HL-60/S4 (cell line): ENCODE results near the gene GRK1.

Source experiments
- in situ Hi-C: fragments of 300-500 bp; cut with MboI; formaldehyde crosslinking; loops from 2 replicates; pipeline ENCODE4 v1.14.3; 2022; ENCODE audit warnings: low sequenced_read_pairs

The GRK1 gene

DNA sequence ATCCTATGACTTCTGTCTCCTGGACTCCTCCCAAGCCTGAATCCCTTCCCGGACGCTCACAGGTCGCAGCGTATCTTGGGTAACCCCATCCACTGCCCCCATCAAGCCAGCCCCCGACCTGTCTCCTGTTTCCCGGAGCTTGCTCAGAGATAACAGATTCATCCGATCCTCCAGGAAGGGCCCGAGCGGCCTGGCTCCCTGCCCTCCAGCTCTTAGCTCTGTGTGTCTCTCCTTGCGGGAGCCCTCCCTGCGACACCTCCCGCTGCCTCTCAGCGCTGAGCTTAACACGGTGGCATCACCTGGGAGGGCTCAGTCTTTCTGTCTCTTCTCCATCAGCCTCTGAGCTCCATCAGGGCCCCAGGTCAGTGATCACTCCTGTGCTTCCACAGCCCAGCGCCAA, 87.7 kb downstream of the GRK1 start:
- in situ Hi-C loops: no loop called here

DNA sequence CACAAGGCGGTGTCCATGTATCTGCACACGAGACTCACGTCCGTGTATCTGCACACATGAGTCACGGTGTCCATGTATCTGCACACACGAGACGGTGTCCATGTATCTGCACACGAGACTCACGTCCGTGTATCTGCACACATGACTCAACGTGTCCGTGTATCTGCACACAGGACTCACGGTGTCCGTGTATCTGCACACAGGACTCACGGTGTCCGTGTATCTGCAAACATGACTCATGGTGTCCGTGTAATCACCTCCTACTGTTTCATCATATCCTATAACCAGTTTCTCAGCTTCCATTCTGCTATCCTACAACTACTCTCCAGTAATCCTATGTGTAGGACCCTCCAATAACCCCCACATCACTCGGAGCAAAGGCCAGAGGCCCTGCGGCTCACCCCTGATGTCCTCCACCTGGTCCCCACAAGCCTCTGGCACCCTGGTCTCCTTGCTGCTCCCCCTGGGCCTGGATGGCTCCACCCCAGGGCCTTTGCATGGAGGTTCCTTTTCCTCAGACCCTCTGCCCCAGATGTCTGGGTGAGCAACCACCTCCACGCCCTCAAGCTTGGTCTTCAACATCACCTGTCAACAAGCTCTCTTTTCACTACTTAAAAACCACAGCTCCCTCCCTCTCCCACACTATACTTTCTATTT, 89.5 kb downstream of the GRK1 start:
- in situ Hi-C loops: no loop called here

DNA sequence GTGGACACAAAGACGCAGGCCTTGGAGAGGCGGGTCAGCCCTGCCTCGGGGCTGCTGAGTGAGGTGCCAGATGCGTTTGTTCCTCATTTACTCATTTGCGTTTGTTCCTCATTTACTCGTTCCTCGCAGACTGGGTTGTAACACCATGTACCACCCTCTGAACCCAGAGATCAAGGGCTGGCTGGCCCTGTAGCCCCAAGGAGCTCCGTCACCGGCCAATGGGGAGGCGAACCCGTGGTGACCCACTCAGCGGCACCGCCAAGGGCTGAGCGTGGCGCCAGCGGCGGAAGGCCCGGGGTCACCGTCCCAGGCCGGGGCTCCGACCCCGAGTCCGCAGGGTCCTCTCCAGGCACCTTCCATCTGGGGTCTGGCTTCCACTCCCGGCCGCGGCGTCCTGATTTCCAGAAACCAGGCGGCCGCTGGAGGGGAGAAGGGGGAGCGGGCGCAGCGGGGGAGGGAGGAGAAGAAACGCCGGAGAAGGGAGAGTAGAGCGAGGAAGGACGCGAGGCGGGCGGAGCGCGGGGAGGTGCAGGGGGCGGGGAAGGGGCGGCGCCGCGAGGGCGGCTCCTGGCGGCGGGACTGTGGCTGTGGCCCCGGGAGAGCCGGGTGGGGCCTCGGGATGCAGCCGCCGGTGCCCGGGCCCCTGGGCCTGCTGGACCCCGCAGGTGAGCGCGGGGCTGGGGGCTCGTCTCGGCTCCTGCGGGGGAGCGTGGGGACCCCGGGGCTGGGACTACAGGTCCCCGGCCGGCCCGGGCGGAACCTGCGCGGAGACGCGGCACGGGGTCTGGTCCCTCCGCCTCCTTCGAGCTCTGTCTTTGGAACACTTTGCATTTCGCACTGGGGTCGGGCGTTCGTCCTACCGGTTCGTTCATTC, 91.9 kb downstream of the GRK1 start, which contains the start of gene TMEM255B:
TSS of gene TMEM255B (plus strand) at position 576 of the 874 bp plus-strand sequence. CDS start at position 620, 44 bp downstream.
- in situ Hi-C loops: no loop called here

DNA sequence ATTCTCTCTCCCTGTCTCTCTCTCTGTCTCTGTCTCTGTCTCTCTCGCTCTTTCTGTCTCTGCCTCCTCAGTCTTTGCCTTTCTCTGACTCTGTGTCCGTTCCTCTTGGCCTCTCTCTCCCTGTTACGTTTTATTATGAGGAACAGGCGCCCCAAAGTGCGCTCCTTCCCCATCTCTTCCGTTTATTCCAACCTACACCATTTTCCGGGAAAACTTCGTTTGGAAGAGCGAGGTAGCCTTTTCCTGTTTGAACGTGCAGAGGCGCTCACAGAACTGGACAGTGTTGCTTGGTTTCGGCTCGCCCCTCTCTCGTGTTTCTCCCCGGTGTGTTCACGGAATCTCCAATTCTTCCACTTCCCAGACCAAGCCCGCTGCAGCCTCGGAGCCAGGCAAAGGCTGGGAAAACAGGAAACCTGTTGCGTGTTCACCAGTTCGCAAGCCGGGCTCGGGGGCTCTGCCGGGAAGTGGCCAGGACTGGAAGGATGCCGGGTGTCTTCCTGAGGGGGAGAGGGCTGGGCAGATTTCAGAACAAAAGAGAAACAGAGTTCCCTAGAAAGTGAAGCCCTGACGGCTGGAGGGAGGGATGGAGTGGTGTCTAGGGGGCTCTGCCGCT, 92.6 kb downstream of the GRK1 start:
- in situ Hi-C loops: no loop called here

DNA sequence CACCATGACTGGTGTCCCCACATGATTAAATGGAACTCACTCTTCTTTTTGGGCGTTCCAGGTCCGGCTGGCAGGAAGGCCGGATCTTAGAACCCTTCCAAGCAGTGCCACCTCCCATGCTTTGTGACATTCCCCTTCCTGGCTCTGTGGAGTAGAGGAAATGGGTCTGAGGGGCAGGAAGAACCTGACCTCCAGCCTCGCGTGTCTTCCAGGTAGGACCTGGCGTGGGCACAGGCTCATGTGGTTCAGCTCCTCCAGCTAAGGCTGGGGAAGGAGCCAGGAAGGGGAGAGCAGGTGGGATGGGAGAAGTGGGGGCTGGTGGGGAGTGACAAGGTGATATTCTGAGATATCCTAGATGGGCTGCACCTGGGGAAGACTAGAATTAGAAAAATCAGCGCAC, 94.1 kb downstream of the GRK1 start:
- in situ Hi-C loops: no loop called here

DNA sequence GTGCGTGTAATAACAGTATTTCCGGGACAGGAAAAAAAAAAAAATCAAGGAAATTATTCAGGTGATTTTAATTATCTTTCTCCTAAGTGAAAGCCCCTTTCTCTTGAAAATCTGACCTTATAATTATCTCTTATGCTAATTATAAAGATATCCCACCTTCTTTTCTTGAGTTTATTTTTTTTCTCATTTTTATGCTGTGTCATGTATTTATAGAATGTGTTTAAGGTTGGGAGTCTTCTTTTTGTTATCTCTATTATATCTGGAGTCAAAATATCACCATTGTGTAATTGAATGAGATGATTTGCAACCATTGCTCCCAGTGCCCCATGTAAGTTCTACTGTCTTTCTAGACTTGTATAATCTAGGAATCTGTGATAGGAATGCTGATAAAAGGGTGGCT, 95.1 kb downstream of the GRK1 start:
- in situ Hi-C loops: no loop called here

DNA sequence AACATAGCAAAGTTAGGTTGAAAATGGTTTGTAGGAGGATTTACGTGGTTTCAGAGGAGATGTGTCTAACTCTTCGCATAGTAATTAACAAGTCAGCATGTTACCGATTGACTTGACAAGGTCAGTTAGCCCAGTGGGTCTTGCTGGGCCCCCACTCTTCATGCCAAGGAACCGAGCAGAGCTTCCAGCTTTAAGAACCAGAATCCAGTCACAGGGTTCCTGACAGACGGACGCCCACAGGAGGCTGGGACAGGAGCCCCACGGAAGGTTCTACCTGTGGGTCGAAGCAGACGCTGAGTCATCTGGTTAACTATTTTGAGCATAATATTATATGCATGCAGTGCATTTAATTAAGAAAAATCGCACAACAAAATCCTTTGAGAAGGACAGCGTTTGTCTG, 95.5 kb downstream of the GRK1 start:
- in situ Hi-C loops: no loop called here

DNA sequence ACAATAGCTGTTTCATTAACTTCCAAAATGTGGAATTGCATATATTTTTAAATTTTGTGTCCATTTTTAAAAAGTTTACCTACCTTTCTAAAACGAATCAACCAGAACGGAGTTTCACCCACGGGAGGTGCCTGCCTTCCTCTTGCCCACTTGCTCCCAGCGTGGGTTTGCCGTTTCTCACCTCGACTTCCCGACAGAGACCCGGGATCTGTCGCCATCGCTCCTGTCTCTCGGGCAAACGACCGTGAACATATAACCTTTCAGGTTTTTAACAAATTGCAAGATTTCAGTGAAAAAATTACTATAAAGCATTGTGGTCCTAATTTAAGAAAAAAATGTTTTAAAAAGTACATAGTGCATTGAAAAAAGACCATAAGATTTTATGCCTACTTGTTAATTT, 96.2 kb downstream of the GRK1 start:
- in situ Hi-C loops: no loop called here

DNA sequence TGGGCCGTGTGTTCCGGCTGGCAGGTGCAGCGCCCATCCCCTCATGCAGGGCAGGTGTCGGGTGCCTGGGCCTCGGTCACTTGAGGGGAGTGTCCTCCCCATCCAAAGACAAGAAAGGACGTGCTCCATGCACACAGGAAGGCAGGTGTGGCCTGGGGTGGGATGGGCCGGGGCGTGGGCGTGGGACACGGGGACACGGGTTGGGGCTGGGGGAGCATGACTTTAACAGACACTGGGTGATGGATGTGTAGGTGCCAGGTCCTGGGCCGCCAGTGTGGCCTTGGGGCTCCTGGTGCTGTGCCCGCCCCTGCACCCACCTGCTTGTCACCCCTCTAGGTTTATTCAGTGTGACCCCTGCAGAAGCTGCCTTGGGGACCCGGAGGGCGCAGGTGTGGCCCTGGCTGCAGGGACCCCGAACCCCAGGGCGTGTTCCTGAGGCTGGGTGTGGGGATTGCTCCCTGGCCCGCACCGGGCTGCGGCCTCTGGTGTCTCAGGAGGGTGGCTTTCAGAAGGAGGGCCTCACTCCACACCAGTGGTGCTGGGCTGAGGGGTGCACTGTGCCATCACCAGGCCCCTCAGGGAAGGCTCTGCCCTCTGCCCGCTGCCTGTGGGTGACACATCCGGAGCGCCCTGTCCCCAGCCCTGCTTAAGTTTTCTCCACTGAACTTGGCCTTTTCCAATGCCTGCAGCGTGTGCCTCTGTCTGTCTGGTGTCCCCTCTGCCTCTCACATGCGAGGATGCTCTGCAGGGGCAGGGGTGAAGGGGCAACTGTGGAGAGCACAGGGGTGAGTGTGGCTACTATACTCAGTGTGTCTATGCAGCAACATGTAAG, 97.2 kb downstream of the GRK1 start:
- in situ Hi-C loops: no loop called here

DNA sequence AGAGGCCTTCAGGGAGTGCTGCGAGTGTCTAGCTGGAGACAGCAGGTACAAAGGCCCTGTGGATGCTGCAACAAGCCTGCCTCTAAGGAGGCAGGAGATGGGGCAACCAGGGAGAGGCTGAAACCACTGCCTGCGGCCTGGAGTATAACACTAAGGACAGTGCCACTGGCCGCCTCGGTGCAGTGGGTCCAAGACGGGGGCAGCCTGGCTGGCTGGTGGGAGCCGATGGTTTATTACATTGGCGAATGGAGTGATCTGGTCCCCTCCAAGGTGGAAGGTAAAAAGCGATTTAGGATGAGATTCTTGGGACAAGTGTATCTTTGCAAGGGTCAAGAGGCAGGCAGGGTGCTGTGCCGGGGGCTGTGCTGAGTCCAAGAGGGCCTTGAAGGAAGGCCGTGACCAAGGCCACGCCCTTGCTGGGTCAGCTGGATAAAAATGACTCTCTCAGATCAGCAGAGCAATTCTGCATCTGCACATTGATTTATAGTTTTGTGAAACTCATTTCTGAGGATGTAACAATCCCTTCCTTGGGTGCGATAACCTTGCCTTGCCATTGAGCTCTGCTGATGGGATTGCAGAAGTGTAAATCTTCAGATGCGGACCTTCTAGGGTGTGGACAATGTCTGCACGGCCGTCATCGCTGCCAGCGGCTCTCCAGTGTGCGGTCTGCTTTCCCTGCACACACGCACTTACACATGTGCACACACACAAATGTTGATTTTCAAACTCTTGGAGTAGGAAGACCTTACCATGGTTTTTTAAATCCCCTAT, 98.0 kb downstream of the GRK1 start:
- in situ Hi-C loops: no loop called here

DNA sequence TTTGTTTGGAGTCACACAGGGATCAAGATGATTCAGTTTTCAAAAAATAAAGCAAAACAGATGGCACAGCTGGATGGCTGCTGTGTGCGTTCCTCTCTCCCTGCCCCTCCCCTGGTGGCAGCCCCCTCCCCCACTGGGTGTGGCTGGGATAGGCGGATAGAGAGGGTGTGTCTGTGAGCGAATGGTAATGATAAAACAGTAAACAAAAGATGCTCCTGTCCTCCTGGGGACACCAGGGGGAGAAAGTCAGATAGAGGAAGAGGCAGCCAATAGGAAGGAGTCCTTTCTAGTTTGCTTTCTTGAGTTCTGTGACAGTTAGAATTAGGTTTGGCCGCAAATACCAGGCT, 98.5 kb downstream of the GRK1 start:
- in situ Hi-C loops: no loop called here

DNA sequence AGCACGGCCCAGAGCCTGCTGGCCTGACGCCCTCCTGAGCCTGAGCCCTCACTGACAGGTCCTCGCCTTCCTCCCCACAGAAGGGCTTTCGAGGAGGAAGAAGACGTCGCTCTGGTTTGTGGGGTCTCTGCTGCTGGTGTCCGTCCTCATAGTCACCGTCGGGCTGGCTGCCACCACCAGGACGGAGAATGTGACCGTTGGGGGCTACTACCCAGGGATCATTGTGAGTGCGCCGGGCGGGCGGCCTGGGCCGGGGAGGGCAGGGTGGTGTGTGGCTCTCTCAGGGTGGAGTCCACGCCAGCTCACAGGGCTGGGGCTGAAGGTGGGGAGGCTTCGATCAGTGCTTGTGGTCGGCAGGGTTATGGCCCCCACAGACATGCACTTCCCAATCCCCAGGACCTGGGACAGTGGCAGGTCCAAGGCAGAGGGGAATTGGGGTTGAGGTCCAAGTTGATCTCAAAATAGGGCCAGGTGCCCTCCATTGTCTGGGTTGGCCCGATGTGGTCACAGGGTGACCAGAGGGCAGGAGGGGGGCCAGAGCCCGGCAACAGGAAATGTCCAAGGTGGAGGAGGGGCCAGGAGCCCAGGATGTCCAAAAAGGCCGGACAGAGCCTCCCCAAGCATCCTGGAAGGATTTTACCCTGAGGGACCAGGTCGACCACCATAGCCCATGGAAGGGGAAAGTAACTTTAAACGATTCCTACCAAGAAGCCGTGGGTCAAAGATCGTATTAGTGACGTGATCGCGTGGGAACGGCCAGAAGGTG, 99.2 kb downstream of the GRK1 start:
- in situ Hi-C loops: no loop called here

DNA sequence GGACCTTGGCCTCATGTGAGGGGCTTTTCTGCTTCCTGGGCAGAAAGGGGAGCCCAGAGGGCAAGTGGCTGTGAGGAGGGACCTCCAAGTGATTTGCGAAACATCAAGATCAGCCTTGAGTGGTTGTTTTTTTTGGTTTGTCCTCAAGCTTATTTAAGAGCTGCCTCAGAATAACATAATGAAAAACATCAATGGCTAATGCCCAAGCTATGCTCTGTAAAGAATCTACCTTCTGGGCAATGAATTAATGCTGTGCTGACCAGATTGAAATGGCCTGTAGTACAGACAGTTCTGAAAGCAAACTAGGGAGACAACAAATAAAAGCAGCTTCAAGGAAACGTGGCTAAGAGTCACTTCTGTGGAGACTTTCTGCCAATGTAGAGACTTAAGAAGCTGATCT, 100.3 kb downstream of the GRK1 start:
- in situ Hi-C loops: no loop called here

DNA sequence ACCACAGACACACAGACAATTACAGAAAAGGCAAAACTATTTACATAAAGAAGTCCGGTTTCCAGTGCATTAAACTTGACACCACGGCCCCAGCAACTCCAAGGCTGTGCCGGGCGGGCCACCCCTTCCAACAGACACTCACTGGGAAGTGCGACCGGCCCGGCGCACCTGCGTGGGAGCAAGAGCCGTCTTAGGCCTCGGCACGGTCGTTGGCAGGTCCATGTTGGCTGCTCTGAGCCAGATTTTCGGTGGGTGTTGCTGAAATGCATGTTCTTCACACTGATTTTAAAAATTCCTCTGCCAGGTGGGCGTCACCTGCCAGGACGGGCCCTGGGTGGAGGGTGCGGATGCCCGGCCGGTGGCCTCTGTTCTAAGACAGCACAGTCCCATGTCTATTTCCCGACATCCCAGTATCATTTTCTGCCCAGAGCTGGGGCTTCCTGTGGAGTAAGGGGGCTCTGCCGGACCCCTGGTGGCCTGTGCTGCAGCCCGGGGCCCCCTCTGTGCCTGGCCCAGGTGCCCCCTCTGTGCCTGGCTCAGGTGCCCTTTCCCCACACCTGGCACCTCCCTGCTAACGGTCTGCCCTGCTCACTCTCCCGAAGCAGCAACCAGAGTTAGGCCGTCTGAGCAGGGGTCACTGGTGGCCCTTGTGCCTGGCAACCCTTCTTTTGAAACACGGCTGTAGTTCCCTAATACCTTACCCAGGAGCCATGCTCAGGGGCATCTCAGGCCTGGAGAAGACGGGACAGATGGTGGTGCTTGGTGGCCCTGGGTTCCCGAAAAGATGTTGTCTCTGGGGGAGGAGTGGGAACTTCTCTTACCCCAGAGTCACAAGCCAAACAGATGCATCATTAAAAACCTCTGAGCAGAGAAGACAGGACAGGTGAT, 101.2 kb downstream of the GRK1 start:
- in situ Hi-C loops: no loop called here

DNA sequence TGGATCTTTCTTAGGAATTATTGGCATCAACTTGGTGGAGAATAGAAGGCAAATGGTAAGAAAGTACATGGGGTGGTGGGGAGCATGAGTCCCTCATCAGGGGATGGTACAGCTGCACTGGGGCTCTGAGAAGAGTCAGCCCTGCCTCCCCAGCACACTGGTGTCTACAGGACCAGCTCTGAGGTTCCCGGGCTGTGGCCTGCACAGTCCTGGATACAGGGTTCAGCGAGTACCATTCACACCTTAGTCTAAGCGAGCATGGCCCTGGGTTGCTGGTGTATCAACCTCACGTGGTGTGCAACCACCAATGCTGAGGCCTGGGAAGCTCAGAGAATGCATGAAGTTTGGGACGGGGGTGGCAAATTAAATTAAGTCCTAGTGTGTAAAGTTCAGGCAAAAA, 102.1 kb downstream of the GRK1 start:
- in situ Hi-C loops: no loop called here

DNA sequence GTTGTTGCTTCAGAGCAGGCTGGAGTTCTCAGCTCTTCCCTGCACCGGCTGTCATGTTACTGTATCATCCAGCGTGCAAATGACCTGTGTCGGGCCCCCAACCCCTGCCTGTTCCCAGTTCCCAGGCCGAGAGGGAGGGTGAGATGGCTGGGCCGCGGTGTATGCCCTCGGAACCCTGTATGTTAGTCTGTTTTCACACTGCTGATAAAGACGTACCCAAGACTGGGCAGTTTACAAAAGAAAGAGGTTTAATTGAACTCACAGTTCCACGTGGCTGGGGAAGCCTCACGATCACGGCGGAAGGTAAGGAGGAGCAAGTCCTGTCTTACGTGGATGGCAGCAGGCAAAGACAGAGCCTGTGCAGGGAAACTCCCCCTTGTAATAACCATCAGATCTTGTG, 102.9 kb downstream of the GRK1 start:
- in situ Hi-C loops: no loop called here

DNA sequence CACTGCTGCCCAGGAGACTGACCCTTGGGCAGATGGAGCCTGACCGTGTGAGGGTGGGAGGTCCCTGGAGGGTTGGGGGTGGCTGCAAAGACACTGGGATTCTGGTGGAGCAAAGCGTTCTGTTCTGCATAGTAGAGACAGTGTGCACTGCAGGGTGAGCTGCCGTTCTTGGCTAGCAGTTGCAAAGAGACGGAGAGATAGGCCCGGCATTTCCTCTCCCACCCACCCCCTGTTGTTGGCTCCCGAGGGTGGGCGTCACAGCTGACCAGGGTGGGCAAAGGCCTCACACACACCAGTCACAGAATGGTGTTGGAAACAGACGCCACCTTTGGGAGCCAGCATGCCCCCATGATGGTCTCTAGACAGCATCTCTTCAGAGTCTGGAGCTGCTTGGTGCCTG, 103.4 kb downstream of the GRK1 start:
- in situ Hi-C loops: no loop called here

DNA sequence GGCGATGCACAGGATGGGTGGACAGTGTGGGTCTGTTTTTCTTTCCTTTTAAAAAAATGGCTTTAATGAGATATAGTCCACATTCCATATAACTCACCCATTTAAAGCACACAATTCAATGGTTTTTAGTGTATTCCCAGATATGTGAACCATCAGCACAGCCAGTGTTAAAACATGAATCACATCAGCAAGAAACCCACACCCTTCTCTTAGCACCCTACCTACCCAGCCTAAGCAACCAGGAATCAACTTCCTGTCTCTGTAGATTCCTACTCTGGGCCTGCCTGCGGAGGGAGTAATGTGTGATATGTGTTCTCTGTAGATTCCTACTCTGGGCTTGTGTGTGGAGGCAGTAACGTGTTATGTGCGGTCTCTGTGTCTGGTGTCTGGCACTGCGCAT, 103.9 kb downstream of the GRK1 start:
- in situ Hi-C loops: no loop called here
